ENCODE measurements around the gene CLEC16A. TPM values are rescaled to one million over a fixed set of nuclear protein-coding genes. Genes with fewer than 3 reads are reported as not detected.

Gene CLEC16A
- total and polyA plus RNA-seq, 9 of the 15 experiments (the other 6 are each of a cell fraction or from before 2014, with no cell fraction given): 1.00 to 22.3 (median 10.0) TPM

DNA sequence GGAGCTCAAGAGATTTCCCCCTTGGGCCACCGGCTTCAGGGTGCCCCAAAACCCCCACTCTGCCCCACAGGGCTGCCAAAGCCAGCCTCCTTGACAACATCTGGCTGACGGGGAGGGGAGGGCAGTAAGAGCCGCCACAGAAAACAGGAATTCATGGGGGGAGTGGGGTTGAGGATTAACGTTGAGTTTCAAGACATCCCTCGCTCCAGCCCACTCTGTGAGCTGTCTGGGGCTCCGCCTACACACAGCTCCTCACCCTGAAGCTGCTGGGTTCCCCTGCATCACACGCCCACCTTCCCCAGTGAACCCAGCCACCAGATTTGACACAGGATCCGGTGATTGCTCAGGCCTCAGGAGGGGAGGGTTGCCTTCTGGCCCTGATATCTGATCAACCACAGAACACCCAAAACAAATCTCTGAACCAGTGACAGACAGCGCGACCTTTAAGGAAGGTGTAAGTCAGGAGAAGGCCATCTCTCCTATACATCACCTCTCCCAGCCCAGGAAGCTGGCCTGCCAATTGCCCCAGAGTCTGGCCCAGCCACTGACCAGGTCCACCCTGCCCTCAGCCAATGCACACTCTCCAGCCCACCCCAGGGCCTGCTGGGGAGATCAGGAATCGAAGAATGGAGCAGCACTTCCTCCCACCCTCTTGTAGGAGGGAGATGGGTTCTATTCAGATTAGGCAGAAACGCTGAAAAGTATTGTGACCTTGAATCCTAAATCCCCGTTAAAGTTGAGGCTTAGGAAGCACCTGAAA, 132.1 kb downstream of the CLEC16A start (continued):
- TF ChIP-seq CBX8 (IDR thresholded peaks at IDR 0.05; ENCODE audit: borderline replicate concordance, extremely low read depth, low read depth, low read length, poor library complexity, severe bottlenecking) (no peak), ZNF197 (CRISPR knock-in tag; IDR thresholded peaks at IDR 0.05; ENCODE audit: low read depth) (no peak), RBM25 (IDR thresholded peaks at IDR 0.05; ENCODE audit: low read depth, low read length, severe bottlenecking) (no peak), NCOA4 (IDR thresholded peaks at IDR 0.05; ENCODE audit: partially characterized antibody) (no peak), ID3 (CRISPR knock-in tag; IDR thresholded peaks at IDR 0.05) (no peak), ID3 (tag; IDR thresholded peaks at IDR 0.05) (0 out of 2 replicates have a peak, but pooled peaks have one; percentile 55), RAD21 (CRISPR knock-in tag; conservative IDR thresholded peaks at IDR 0.05 in 1 of 2, IDR thresholded peaks at IDR 0.05 in 1 of 2) (no peak), RCOR1 (IDR thresholded peaks at IDR 0.05; ENCODE audit: borderline replicate concordance in 1 of 2, low read depth in 2 of 2, low read length in 2 of 2) (peak in 1 of 2 experiments; percentile 90; a peak in 2 of 4 replicates), NFRKB (IDR thresholded peaks at IDR 0.05; ENCODE audit: low read depth) (no peak), CBFA2T2 (conservative IDR thresholded peaks at IDR 0.05) (0 out of 2 replicates have a peak, but pooled peaks have one; percentile 14), CREB5 (CRISPR knock-in tag; IDR thresholded peaks at IDR 0.05) (no peak), CREM (IDR thresholded peaks at IDR 0.05; ENCODE audit: low read depth) (0 out of 2 replicates have a peak, but pooled peaks have one; percentile 5), E2F3 (CRISPR knock-in tag; IDR thresholded peaks at IDR 0.05) (no peak)
- TF ChIP-seq, protein P1, sequence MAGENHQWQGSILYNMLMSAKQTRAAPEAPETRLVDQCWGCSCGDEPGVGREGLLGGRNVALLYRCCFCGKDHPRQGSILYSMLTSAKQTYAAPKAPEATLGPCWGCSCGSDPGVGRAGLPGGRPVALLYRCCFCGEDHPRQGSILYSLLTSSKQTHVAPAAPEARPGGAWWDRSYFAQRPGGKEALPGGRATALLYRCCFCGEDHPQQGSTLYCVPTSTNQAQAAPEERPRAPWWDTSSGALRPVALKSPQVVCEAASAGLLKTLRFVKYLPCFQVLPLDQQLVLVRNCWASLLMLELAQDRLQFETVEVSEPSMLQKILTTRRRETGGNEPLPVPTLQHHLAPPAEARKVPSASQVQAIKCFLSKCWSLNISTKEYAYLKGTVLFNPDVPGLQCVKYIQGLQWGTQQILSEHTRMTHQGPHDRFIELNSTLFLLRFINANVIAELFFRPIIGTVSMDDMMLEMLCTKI (IDR thresholded peaks at IDR 0.05; ENCODE audit: partially characterized antibody): no peak
- TF ChIP-seq, protein P2, sequence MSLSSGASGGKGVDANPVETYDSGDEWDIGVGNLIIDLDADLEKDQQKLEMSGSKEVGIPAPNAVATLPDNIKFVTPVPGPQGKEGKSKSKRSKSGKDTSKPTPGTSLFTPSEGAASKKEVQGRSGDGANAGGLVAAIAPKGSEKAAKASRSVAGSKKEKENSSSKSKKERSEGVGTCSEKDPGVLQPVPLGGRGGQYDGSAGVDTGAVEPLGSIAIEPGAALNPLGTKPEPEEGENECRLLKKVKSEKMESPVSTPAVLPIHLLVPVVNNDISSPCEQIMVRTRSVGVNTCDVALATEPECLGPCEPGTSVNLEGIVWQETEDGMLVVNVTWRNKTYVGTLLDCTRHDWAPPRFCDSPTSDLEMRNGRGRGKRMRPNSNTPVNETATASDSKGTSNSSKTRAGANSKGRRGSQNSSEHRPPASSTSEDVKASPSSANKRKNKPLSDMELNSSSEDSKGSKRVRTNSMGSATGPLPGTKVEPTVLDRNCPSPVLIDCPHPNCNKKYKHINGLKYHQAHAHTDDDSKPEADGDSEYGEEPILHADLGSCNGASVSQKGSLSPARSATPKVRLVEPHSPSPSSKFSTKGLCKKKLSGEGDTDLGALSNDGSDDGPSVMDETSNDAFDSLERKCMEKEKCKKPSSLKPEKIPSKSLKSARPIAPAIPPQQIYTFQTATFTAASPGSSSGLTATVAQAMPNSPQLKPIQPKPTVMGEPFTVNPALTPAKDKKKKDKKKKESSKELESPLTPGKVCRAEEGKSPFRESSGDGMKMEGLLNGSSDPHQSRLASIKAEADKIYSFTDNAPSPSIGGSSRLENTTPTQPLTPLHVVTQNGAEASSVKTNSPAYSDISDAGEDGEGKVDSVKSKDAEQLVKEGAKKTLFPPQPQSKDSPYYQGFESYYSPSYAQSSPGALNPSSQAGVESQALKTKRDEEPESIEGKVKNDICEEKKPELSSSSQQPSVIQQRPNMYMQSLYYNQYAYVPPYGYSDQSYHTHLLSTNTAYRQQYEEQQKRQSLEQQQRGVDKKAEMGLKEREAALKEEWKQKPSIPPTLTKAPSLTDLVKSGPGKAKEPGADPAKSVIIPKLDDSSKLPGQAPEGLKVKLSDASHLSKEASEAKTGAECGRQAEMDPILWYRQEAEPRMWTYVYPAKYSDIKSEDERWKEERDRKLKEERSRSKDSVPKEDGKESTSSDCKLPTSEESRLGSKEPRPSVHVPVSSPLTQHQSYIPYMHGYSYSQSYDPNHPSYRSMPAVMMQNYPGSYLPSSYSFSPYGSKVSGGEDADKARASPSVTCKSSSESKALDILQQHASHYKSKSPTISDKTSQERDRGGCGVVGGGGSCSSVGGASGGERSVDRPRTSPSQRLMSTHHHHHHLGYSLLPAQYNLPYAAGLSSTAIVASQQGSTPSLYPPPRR (CRISPR knock-in tag; IDR thresholded peaks at IDR 0.05; ENCODE audit: borderline replicate concordance): no peak
- TF ChIP-seq, protein P3, sequence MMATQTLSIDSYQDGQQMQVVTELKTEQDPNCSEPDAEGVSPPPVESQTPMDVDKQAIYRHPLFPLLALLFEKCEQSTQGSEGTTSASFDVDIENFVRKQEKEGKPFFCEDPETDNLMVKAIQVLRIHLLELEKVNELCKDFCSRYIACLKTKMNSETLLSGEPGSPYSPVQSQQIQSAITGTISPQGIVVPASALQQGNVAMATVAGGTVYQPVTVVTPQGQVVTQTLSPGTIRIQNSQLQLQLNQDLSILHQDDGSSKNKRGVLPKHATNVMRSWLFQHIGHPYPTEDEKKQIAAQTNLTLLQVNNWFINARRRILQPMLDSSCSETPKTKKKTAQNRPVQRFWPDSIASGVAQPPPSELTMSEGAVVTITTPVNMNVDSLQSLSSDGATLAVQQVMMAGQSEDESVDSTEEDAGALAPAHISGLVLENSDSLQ (IDR thresholded peaks at IDR 0.05): peak; percentile 71

Measured in K562 (cell line).